GM21717 (cell line): ENCODE measurements around the gene TRMT1.
"Not testable (repeated sequence)": the region's sequence is repeated elsewhere in the genome, so short reads cannot be mapped to it uniquely, and the experiment has no call there.

Experiments used
- ATAC-seq: cut with Tn5 transposase; IDR thresholded peaks from one replicate; pipeline ENCODE4 v1.9.1; 2021; ENCODE audit warnings: mild to moderate bottlenecking, moderate library complexity; ENCODE audit not compliant: unreplicated experiment

TRMT1 gene

DNA sequence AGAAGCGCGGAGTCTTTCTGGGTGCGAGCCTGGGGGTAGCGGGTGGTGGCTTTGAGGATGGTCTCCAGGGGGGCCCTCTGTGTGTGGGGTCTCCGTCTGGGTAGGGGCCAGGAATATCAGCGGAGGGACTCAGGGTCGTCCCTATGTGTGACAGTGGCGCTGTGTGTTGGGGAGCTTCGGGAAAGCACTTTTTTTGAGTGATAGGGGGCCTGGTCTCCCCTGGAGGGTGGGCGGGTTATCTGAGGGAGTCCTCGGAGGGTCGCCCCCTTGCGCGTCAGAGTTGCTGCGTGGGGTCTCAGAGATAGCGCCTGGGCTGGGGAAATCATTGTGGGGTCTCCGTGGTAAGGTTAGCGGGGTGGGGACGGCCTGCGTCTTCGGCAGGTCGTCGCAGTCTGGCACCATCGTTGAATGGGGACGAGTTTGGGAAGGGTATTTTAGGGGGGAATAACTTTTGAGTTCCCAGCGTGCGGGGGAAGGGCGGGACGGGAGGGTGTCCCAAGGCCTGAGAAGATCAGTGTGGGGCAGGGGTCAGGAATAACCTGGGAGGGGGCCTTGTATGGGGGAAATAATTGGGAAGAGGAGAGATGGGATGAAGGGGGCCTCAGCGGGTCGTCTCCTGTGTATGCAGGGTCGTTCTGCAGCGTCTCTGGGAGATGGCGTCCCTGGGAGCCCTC is 34.5 kb upstream of the TRMT1 start:
- ATAC-seq, result no peak

DNA sequence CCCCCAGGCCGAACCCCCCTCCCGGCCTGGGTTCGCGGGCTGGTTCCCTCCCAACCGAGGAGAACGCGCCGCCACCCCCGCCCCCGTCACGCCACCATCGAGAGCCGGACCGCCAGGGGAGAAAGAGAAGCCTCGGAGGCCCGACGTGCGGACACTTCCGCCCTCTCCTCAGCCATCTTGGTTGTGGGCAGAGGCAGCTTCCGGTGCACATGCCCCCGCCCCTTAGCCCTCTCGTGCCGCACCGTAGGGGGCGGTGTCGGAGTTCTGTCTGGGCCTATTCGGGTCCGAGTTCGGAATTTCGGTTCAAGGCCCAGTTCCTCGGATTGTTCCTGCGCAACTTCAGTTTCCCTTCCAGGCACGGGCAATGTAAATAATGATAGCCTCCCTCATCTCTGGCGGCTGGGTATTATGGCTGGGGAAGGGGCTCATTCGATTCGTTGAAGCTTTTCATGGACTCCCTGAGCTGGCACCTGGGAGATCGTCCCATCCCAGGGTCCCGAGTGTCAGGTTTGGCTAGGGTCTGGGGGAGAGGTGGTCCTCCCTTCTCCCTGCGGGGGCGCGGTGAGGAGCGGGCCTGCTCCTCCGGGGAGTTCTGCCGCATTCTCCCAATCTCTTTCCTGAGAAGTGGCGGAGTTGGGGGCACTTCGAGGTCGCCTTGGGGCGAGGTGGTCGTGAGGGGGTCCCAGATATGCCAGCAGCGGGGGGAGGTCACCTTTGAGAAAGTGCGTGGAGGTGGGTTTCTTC is 33.8 kb upstream of the TRMT1 start, which contains the start of the genes IER2 and STX10:
TSS of gene IER2 (plus strand) at position 225 of the 744 bp plus-strand sequence. CDS start 2,776 bp downstream, outside the sequence.
TSS of gene STX10 (minus strand) at position 189 of the 744 bp plus-strand sequence. CDS start 202 bp downstream, outside the sequence.
- ATAC-seq, result peak; percentile 30

DNA sequence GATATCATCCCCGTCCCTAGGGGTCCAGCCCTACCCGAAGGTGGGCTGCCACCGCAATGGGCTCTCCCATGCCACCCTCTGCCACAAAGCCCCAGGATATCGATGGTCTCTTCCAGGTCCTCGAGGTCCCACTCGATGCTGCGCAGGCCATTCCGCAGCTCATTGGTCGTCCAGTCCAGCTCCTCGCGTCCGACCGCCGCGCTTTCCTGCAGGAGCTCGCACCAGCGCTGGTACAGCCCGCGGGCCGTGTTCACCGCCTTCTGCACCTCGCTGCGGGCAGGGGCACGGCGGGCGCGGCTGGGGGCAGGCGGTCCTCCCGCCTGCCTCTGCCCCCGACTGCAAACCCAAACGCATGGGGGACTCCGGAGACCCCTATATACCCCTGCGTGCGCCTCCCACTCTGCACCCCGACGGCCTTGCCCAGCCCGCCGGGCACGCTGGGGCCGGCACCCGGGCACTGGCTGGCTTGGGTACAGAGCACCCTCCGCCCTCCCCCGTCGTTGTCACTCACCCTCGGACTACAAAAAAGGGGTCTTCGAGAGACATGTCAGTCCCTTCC is 33.2 kb upstream of the TRMT1 start:
- ATAC-seq, result no peak

DNA sequence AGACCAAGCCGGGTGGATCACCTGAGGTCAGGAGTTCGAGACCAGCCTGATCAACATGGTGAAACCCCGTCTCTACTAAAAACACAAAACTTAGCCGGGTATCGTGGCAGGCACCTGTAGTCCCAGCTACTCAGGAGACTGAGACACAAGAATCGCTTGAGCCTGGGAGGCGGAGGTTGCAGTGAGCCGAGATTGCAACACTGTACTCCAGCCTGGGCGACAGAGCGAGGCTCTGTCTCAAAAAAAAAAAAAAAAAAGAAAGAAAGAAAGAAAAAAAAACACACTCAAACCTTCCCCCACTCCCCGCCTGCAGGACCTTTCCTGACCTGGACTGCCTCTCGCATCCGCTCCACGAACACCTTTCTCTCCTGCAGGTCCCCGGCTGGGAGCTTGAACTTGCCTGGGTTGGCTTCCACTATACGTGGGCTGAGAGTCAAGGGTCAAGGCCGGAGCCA is 32.7 kb upstream of the TRMT1 start:
- not testable (repeated sequence) for ATAC-seq

DNA sequence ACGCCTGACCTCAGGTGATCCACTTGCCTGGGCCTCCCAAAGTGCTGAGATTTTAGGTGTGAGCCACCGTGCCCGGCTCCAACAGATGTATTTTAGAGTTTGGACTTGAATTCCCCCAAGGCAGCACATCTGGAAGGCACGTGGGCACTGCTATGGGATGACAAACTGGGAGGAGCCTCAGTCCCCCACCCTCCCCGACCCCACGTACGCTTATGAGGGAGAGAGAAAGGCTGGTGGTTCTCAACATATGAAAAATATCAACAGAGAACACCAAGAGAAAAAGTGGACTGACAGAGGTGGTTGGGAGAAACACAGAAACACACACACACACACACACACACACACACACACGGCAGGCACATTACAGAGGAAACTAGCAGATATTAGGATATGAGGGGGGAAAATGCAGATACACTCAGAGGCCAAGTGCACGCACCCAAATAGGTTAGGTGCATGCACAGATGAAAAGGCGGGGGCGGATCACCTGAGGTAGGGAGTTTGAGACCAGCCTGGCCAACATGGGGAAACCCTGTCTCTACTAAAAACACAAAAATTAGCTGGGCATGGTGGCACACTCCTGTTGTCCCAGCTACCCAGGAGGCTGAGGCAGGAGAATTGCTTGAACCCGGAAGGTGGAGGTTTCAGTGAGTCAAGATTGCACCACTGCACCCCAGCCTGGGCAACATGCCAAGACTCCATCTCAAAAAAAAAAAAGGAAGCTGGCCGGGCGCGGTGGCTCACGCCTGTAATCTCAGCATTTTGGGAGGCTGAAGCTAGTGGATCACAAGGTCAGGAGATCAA is 30.4 kb upstream of the TRMT1 start:
- no peak for ATAC-seq

DNA sequence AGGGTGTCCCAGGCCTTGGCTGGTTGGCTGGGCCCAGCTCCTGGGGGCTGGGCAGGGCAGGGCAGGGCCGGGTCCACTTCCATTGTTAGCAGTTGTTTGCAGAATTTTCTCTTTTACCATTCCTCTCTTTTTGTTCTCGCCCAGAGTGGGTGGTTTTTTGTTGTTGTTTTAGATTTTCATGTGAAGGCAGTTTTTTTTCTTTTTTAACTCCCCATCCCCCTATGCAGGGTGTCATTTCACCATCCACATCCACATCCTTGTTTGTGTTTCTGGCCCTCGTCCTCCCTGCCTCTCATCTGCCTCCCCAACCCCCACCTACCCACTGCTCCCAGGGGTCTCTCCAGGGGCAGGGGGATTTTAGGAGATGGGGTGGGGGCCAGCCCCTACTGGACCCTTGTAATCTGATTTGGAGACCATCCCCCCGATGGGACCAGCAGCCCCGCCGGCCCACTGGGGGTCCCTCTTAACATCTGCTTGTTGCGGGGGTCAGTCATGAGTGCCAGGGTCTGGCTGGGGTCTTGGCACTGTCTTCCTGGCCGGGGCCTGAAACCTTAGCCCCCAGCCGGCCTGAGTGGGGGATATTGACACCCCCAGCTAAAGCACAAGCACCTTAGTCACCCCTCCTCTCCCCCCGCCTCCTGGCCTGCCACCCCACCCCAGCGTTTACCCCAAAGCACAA is 23.2 kb upstream of the TRMT1 start:
- no peak for ATAC-seq

DNA sequence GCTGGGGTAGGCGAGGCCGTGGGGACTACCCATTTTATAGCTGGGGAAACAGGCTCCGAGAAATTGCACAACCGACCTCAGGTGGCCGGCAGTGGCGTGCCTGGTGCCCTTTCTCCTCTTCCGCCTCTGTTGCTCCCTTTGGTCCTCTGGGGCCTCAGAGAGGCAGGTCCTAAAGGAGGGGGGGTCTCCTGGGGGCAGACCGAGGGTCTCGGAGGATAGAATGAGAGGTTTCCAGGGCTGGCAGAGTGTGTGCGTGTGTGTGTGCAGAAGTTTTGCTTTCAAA is 22.3 kb upstream of the TRMT1 start:
- ATAC-seq, result no peak

DNA sequence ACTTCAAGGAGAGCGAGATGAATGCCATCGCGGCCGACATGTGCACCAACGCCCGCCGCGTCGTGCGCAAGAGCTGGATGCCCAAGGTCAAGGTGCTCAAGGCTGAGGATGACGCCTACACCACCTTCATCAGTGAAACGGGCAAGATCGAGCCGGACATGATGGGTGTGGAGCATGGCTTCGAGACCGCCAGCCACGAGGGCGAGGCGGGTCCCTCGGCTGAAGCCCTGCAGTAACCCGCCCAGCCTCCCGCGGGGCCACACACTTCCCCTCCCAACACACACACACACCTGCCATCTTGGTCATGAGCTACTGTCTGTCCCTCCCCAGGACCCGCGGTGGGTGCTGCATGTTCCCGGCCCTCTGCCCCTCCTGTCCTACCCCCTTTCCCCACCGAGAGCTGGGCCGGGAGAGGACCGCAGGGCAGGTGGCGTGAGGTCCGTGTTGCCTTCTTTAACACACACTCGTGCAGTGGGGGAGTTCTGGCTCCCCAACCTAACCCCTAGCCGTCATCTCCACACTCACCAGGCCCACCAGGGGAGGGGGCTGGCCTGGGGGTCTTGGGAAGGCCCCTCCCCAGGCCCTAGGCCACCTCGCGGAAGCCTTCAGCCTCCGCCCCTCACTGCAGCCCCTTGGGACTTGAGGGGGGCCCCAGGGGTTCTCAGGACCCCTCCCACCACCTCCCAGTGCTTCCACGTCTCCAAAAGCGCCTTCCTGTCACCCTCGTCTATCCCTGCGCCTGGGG is 21.8 kb upstream of the TRMT1 start:
- no peak for ATAC-seq

DNA sequence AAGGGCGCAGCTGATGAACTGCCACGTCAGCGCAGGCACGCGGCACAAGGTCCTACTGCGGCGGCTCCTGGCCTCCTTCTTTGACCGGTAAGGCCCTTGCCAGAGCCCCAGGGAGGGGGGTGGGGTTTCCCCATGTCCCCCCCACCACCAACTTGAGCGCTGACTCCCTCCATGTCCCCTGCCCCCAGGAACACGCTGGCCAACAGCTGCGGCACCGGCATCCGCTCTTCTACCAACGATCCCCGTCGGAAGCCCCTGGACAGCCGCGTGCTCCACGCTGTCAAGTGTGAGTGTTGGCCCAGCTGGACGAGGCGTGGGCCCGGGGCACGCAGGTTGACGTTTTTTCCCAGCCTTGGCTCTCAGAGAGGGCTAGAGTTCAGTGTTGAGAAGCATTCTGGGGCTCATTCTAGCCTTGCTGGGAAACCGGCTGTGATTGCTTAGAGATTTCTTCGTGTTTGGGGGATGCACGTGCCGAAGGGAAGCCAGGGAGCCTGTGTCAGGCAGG is 20.8 kb upstream of the TRMT1 start:
- no peak for ATAC-seq

DNA sequence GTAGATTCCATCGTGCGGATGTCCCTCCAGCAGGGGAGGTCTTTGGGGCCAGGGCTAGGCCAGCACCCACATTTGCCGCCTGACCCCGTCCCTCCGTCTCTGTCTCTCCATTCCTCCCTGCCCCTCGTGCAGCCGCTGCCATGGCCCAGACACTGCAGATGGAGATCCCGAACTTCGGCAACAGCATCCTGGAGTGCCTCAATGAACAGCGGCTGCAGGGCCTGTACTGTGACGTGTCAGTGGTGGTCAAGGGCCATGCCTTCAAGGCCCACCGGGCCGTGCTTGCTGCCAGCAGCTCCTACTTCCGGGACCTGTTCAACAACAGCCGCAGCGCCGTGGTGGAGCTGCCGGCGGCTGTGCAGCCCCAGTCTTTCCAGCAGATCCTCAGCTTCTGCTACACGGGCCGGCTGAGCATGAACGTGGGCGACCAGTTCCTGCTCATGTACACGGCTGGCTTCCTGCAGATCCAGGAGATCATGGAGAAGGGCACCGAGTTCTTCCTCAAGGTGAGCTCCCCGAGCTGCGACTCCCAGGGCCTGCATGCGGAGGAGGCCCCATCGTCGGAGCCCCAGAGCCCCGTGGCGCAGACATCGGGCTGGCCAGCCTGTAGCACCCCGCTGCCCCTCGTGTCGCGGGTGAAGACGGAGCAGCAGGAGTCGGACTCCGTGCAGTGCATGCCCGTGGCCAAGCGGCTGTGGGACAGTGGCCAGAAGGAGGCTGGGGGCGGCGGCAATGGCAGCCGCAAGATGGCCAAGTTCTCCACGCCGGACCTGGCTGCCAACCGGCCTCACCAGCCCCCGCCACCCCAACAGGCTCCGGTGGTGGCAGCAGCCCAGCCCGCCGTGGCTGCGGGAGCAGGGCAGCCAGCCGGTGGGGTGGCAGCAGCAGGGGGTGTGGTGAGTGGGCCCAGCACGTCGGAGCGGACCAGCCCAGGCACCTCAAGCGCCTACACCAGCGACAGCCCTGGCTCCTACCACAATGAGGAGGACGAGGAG is 18.8 kb upstream of the TRMT1 start:
- ATAC-seq, result no peak

DNA sequence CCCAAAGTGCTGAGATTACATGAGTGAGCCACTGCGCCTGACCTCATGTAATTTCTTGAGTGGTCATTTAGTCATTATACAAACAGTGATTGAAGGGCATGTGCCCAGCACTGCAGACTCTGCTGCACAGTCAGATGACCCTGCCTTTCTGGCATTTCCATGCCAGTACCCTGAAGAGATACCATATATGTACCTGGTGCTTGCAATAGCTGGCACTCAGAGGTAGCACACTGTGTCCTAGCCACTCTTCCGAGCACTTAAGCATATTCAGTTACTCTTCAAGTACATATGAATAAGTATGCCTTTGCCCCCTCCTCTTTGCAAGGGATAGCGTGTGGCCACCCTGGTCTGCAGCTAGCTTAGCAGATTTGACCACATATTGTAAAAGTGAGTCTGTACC is 18.1 kb upstream of the TRMT1 start:
- no peak for ATAC-seq

DNA sequence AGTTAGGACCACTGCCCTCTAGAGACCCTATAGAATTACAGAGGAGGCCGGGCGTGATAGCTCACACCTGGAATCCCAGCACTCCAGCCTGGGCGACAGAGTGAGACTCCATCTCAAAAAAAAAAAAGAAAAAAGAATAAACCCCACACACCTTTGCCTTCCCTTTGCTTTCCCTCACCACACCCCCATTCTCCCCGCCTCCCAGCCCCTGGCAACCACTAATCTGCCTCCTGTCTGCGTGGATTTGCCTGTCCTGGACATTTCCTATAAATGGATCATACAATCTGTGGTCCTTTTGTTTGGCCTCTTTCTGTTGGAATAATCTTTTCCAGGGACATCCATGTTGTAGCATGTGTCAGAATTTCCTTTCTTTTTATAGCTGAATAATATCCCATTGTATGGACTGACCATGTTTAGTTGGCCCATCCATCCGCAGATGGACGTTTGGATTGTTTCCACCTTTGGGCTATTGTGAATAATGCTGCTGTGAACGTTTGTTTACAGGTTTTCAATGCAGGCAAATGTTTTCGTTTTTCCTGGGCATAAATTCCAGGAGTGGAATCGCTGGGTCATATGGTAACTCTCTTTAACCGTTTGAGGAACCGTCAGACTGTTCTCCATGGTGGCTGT is 16.8 kb upstream of the TRMT1 start:
- ATAC-seq, result no peak

DNA sequence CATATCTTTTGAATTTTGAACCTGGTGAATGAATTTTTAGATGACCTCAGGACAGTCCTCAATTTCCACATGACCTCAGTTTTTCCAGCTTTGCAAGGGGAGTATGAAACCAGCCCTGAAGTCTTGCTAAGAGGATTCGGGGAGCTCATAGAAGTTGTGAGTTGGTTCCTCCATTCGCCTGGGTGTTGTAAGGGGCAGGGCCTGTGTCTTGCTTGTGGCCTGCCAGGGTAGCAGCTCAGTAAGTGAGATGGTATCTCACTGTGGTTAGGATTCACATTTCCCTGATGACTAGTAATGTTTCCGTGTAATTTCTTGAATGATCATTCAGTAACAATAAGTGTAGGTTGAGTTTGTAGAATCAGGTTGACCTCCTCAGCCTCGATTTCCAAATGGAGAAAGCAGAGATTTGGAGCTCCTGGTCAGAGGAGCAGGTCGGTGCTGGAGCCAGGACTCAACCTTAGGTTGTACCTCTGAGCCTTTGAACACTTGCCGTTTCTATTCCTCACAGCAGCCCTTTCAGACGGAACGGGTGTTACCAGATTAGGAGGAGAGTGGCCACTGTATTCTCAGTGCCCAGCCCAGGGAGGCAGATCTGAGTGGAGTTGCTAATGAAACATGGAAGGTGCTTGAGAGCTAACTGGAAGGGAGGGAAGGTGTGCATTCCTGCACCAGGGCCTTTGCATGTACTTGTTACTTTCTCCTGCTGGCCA is 16.1 kb upstream of the TRMT1 start:
- no peak for ATAC-seq

DNA sequence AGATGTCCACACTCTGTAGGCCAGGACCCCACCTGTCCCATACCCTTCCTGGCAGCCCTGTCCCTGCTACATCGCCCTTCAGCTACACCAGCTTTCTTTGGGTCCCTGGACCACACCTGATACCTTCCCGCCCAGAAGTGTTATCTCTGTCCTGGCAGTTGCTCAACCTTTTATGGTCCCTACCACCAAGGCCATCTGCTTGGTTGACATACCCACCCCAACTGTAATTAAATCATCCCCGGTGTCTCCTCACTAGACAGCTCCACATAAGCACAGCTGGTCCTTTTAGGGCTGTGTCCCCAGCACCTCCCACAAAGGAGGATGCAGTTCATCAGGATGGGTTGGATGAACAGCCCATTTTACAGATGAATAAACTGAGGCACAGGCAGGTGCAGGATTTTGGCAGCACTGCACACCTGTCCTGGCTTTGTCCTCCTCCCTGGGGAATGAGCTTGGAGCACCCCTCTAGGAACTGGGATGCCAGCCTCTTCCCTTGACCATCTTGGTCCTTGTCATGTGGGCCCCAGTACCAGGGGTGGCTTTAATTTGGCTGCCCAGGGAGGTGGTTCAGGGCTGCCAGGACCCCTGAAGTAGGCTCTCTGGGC is 14.4 kb upstream of the TRMT1 start:
- no peak for ATAC-seq

DNA sequence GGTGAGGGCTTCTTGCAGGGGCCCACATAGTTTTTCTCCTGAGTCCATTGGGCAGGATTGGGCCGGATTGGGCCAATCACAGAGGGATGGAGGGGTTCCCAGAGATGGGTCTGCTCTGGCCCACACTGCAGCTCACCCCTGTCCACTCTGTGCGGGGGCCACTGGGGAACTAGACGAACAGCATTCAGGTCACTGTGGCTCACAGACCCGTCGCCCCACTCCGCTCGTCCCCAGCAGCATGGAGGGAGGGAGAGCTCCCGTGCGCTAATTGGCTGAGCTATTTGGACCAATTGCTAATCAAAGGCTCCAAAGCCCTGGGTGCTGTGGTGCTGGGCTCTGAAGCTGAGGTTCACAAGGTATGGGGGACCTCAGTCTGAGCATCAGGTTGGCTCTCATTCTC is 12.8 kb upstream of the TRMT1 start:
- ATAC-seq, result no peak

DNA sequence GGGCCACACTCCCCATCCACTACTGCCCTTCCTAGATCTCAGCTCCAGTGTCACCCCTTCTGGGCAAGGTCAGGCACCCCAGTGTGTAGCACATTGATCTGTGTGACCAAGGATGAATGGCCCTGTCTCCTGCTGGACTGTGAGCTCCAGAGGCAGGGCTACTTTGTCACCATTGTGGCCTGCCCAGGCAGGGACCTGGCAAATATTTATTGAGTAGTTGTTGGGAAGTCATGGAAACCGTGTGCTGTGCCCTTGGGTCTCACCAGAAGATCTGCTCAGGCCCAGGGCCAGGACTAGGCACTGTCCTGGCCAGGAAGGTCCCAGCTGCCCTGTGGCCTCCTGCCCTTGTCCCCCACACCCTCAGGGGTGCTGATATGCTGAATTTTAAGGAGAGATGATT is 12.0 kb upstream of the TRMT1 start:
- ATAC-seq, result no peak
